ENCODE results near the gene MUC4. TPM values are rescaled to one million over a fixed set of nuclear protein-coding genes. Genes with fewer than 3 reads are reported as not detected.
A peak's percentile ranks its signal among the peaks of the same experiment; 100 is the strongest.

The MUC4 gene
- under 1 TPM in 1 of 4 donors, not detected in 3; 0.12 TPM for total RNA-seq
- 0.02 TPM for polyA plus RNA-seq
- long read RNA-seq, donor 1, result 0 reads
- long read RNA-seq, donor 2, result 0 reads
- long read RNA-seq, donor 3, result 0 reads
- long read RNA-seq, donor 4, result 0 reads

DNA sequence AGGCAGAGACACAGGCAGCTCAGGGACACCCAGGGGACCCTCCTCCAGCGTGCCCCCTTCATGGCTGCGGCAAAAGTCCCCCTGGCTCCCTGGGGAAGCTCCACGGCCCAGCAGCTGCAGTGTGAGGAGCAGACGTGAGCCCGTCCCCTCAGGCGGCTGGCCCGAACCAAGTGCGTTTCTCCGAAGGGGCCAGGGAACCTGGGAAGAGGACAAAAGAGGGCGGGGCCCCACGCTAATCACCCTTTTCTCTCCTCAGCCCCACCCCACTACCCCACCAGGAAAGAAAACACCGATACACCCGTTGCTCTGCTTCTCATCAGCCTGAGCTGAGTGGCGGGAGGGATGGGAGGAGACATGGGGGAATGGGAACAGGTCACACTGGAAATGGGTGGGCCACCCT, at the start of gene MUC4:
Gene MUC4, minus strand, starts transcription at position 174 of the 400 bp plus-strand sequence. Its CDS starts 112 bp downstream, at position 62.
- H3K9me3 ChIP-seq (ENCODE audit: control insufficient read depth, low read length), result no peaks in the 10 kb centered on the region
- intact Hi-C loops (cut with DNase I), result no loop called here
- 21% methylated on average over 14 of the region's 14 CpGs for WGBS
- no peaks in the 10 kb centered on the region for H3K27me3 ChIP-seq (ENCODE audit: control insufficient read depth, insufficient read depth)
- no peaks in the 10 kb centered on the region for H3K4me1 ChIP-seq (ENCODE audit: control insufficient read depth, insufficient read depth, low read length)
- H3K4me3 ChIP-seq (ENCODE audit: low read length), result no peak within 1 kb of the TSS
- ATAC-seq (no peak), DNase-seq (no peak)
- no peak within 1 kb of the TSS for H3K27ac ChIP-seq (ENCODE audit: low read length)

- Histone ChIP-seq H3K27ac (ENCODE audit: low read length) (no peak overlapping the region), H3K4me1 (ENCODE audit: control insufficient read depth, insufficient read depth, low read length) (no peaks in the 10 kb centered on the region), H3K9me3 (ENCODE audit: control insufficient read depth, low read length) (no peaks in the 10 kb centered on the region), H3K27me3 (ENCODE audit: control insufficient read depth, insufficient read depth) (no peaks in the 10 kb centered on the region), H3K4me3 (ENCODE audit: low read length) (no peak overlapping the region)
- no peak for DNase-seq
- WGBS, result 72% methylated on average over 6 of the region's 6 CpGs
- intact Hi-C loops (cut with DNase I), result loop anchor here in 1 of 4 donors (5.0 kb wide), 1 partner anchor 37 kb away; no protein-coding TSS in a partner anchor
- no peak for ATAC-seq
Measured at GRCh38 chr3:195860456-195860855, 48.7 kb upstream of the MUC4 start.

GRCh38 chr3:195859846-195860411, 48.2 kb upstream of the MUC4 start:
- WGBS, result 78% methylated on average over 23 of the region's 23 CpGs
- Histone ChIP-seq H3K4me1 (ENCODE audit: control insufficient read depth, insufficient read depth, low read length) (no peaks in the 10 kb centered on the region), H3K9me3 (ENCODE audit: control insufficient read depth, low read length) (no peaks in the 10 kb centered on the region), H3K4me3 (ENCODE audit: low read length) (no peak overlapping the region), H3K27me3 (ENCODE audit: control insufficient read depth, insufficient read depth) (no peaks in the 10 kb centered on the region), H3K27ac (ENCODE audit: low read length) (no peak overlapping the region)
- intact Hi-C loops (cut with DNase I), result loop anchor here in 3 of 4 donors (2.0 to 5.0 kb wide), 4 partner anchors 35 to 57 kb away; no protein-coding TSS in a partner anchor
- DNase-seq (peak in 1 of 3 donors; percentile 46), ATAC-seq (no peak)

- intact Hi-C loops (cut with DNase I), result loop anchor here in 3 of 4 donors (2.0 to 5.0 kb wide), 3 partner anchors 36 to 58 kb away; no protein-coding TSS in a partner anchor
- Histone ChIP-seq H3K27ac (ENCODE audit: low read length) (no peak overlapping the region), H3K4me3 (ENCODE audit: low read length) (no peak overlapping the region), H3K4me1 (ENCODE audit: control insufficient read depth, insufficient read depth, low read length) (no peaks in the 10 kb centered on the region), H3K27me3 (ENCODE audit: control insufficient read depth, insufficient read depth) (no peaks in the 10 kb centered on the region), H3K9me3 (ENCODE audit: control insufficient read depth, low read length) (no peaks in the 10 kb centered on the region)
- ATAC-seq, result peak in 1 of 2 donors; percentile 18
- peak; percentile 62 to 88 (median 82) for DNase-seq
- WGBS, result 11% methylated on average over 21 of the region's 21 CpGs
Measured at GRCh38 chr3:195859061-195859845, 47.5 kb upstream of the MUC4 start.

DNA sequence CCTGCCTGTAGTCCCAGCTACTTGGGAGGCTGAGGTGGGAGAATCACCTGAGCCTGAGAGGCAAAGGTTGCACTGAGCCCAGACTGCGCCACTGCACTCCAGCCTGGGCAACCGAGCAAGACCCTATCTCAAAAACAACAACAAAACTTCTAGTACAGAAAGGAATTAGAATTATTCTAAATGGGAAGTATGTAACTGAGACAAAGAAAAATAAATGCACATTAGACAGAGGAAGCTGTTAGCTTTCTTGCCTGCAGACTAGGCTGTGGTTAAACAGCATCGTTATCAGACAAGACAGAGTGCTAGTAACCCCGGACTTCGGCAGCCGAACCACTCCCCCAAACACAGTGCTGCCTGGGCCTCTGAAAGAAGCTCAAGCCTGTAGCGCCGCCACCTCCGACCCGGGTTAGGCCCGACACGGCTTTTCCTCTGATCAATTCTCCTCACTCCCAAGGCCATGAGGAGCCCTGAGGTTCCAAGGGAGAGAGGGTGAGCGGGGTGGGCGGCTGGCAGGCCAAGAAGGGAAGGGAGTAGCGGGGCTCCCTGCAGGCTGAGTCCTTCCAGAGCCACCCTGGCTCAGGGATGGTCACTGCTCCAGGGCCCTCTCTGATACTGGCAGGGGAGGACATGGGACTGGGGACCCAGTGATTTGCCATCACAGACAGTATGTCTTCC, 44.8 kb upstream of the MUC4 start:
- no peaks in the 10 kb centered on the region for H3K4me1 ChIP-seq (ENCODE audit: control insufficient read depth, insufficient read depth, low read length)
- no peaks in the 10 kb centered on the region for H3K27me3 ChIP-seq (ENCODE audit: control insufficient read depth, insufficient read depth)
- ATAC-seq, result no peak
- no peaks in the 10 kb centered on the region for H3K9me3 ChIP-seq (ENCODE audit: control insufficient read depth, low read length)
- no peak overlapping the region for H3K27ac ChIP-seq (ENCODE audit: low read length)
- DNase-seq, result no peak
- H3K4me3 ChIP-seq (ENCODE audit: low read length), result no peak overlapping the region
- 73% methylated on average over 15 of the region's 15 CpGs for WGBS
- intact Hi-C loops (cut with DNase I), result loop anchor here in 1 of 4 donors (5.0 kb wide), 1 partner anchor 61 kb away; no protein-coding TSS in a partner anchor

DNA sequence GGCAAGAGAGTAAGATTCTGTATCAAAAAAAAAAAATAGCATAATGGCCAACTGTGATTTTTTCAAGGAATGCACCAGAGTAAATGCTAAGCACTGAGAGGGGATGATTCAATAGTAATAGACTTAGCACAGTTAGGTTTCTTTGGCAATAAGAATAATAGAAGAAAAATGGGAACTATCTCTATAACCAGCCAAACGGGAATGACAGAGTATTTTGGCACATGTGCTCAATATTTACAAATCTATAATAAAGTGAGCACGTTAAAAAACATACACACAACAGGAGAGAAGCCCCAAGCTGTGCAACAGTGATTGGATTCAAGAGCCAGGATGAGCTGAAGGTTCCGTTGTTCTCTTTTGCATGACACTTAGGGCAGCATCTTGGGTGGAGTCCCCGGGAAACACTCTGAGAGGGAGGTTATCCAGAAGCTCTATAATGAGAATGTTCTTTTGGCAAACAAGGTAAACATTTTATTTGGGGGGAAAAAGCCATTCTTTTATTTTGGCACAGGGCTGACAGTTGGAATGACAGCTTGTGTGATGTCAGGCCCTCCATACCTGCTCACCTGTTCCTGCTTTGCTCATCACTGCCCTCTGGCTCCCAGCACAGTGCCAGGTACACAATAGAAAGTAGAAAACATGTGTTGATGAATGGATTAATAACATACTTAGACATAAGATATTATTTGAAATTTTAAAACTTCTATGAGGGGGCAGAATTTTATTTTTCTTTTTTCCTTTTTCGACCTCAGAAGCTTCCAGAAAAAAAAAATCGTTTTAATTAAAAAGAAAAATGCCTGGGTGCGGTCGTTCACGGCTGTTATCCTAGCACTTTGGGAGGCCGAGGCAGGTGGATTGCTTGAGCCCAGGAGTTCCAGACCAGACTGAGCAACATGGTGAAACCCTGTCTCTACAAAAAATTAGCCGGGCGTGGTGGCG, 44.0 kb upstream of the MUC4 start:
- 83% methylated on average over 13 of the region's 13 CpGs for WGBS
- H3K4me3 ChIP-seq (ENCODE audit: low read length), result no peak overlapping the region
- no peak for ATAC-seq
- no peaks in the 10 kb centered on the region for H3K27me3 ChIP-seq (ENCODE audit: control insufficient read depth, insufficient read depth)
- no peaks in the 10 kb centered on the region for H3K9me3 ChIP-seq (ENCODE audit: control insufficient read depth, low read length)
- H3K4me1 ChIP-seq (ENCODE audit: control insufficient read depth, insufficient read depth, low read length), result no peaks in the 10 kb centered on the region
- intact Hi-C loops (cut with DNase I), result loop anchor here in 1 of 4 donors (5.0 kb wide), 1 partner anchor 62 kb away; no protein-coding TSS in a partner anchor
- no peak for DNase-seq
- no peak overlapping the region for H3K27ac ChIP-seq (ENCODE audit: low read length)

DNA sequence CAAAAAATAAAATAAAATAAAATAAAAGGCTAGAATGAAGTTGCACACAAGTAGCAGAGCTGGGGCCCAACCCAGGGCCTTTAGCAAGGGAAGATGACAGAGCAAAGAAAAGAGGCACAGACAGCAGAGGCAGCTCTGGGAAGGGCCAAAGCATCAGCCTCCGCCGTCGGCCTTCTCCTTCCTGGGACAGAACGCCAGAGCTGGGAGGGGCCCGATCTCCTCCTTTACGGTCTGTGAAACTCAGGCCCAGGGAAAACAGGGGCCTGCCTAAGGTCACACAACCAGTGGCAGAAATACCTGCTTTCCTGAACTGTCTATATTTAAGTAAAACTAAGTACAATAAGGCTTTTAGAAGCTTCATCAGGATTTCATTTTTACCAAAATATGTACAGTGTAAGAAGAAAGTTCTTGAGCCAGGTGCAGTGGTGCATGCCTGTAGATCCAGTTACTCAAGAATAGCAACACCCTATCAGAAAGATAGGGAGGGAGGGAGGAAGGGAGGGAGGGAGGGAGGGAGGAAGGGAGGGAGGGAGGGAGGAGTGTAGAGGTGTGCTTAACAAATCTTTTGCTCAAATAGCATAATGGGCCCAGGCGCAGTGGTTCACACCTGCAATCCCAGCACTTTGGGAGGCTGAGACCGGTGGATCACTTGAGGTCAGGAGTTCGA, 43.0 kb upstream of the MUC4 start:
- Histone ChIP-seq H3K4me1 (ENCODE audit: control insufficient read depth, insufficient read depth, low read length) (no peaks in the 10 kb centered on the region), H3K27ac (ENCODE audit: low read length) (no peak overlapping the region), H3K27me3 (ENCODE audit: control insufficient read depth, insufficient read depth) (no peaks in the 10 kb centered on the region), H3K9me3 (ENCODE audit: control insufficient read depth, low read length) (no peaks in the 10 kb centered on the region), H3K4me3 (ENCODE audit: low read length) (no peak overlapping the region)
- intact Hi-C loops (cut with DNase I), result loop anchor here in 1 of 4 donors (5.0 kb wide), 1 partner anchor 63 kb away; no protein-coding TSS in a partner anchor
- no peak for DNase-seq
- WGBS, result 76% methylated on average over 9 of the region's 9 CpGs
- no peak for ATAC-seq

DNA sequence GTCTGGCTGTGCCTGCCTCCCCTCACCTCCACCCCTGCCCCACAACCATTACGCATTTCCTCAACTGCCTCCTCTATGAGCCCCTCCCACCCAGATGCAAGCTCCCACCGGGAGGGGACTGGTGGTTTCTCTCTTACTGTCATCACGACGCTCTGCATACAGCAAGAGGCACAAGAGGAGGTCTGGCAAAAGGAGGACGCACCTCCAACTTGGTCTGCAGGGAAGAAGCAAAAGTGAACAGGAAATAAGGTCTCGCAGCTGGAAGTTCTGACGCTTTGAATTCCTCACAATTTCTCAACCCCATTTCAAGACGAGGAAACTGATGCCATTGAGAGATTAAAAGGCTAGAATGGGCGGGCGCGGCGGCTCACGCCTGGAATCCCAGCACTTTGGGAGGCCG, 42.3 kb upstream of the MUC4 start:
- no peaks in the 10 kb centered on the region for H3K27me3 ChIP-seq (ENCODE audit: control insufficient read depth, insufficient read depth)
- 72% methylated on average over 14 of the region's 14 CpGs for WGBS
- ATAC-seq (no peak), DNase-seq (no peak)
- no peak overlapping the region for H3K4me3 ChIP-seq (ENCODE audit: low read length)
- intact Hi-C loops (cut with DNase I), result no loop called here
- no peak overlapping the region for H3K27ac ChIP-seq (ENCODE audit: low read length)
- H3K4me1 ChIP-seq (ENCODE audit: control insufficient read depth, insufficient read depth, low read length), result no peaks in the 10 kb centered on the region
- H3K9me3 ChIP-seq (ENCODE audit: control insufficient read depth, low read length), result no peaks in the 10 kb centered on the region

GRCh38 chr3:195853036-195853435, 41.3 kb upstream of the MUC4 start:
- H3K27ac ChIP-seq (ENCODE audit: low read length), result no peak overlapping the region
- ATAC-seq, result no peak
- no peaks in the 10 kb centered on the region for H3K27me3 ChIP-seq (ENCODE audit: control insufficient read depth, insufficient read depth)
- H3K4me3 ChIP-seq (ENCODE audit: low read length), result no peak overlapping the region
- no peaks in the 10 kb centered on the region for H3K9me3 ChIP-seq (ENCODE audit: control insufficient read depth, low read length)
- no peak for DNase-seq
- intact Hi-C loops (cut with DNase I), result no loop called here
- 96% methylated on average over 20 of the region's 20 CpGs for WGBS
- H3K4me1 ChIP-seq (ENCODE audit: control insufficient read depth, insufficient read depth, low read length), result no peaks in the 10 kb centered on the region
